GM19193 (cell line): ENCODE data around the gene CHSY1.

Experiments used
- POLR2A ChIP-seq: IDR thresholded peaks from 4 replicates; pipeline ENCODE4 v1.6.1; 2011; ENCODE audit not compliant: insufficient read depth, insufficient read length; ENCODE audit errors: extremely low read depth

The CHSY1 gene

GRCh38 chr15:101168463-101168824 is 83.4 kb downstream of the CHSY1 start:
- no peak for TF ChIP-seq POLR2A

- TF ChIP-seq POLR2A = no peak
These were observed 83.9 kb downstream of the CHSY1 start for GRCh38 chr15:101167753-101168462.

- TF ChIP-seq POLR2A = no peak
These were observed 84.5 kb downstream of the CHSY1 start for GRCh38 chr15:101167411-101167752.

- no peak for TF ChIP-seq POLR2A
These were observed 85.9 kb downstream of the CHSY1 start for GRCh38 chr15:101165905-101166471.

GRCh38 chr15:101162701-101163483 is 89.0 kb downstream of the CHSY1 start:
- no peak for TF ChIP-seq POLR2A

GRCh38 chr15:101161656-101162055 is 90.2 kb downstream of the CHSY1 start:
- TF ChIP-seq POLR2A = no peak

- TF ChIP-seq POLR2A = no peak
These were observed 91.7 kb downstream of the CHSY1 start for GRCh38 chr15:101159936-101160815.

GRCh38 chr15:101159096-101159935 is 92.5 kb downstream of the CHSY1 start:
- TF ChIP-seq POLR2A = no peak

GRCh38 chr15:101158166-101159095 is 93.4 kb downstream of the CHSY1 start:
- TF ChIP-seq POLR2A = no peak

GRCh38 chr15:101157721-101158120 is 94.1 kb downstream of the CHSY1 start:
- TF ChIP-seq POLR2A = no peak

- no peak for TF ChIP-seq POLR2A
These were observed 95.2 kb downstream of the CHSY1 start for GRCh38 chr15:101156509-101157159.

- TF ChIP-seq POLR2A = no peak
These were observed 95.8 kb downstream of the CHSY1 start for GRCh38 chr15:101156061-101156460.

GRCh38 chr15:101153801-101154656 is 97.8 kb downstream of the CHSY1 start:
- TF ChIP-seq POLR2A = no peak
